ENCODE measurements around the gene SNX11. TPM values are rescaled to one million over a fixed set of nuclear protein-coding genes. Genes with fewer than 3 reads are reported as not detected.

SNX11 gene
- total and polyA plus RNA-seq, 2 donors (not counting 3 experiments of a cell fraction or from before 2014, with no cell fraction given) = 23.4 to 26.2 TPM

DNA sequence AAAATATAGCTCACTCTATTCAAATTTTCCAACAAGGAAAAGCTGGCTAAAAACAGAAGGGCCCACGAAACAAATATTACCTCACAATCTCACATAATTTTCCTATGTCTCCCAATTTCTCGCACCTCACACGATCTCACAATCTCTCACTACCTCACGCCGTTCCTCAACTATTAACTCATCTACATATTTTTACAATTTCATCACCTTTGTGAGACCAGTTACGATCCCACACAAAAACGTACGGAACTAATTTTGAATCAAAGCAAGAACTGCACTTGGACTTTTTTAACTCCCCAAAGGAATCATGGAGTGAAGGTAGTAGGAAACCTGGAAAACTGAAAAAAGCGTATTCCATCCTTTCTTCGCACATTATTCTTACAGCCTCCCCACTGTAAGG is 7.4 kb upstream of the SNX11 start:
- intact Hi-C loops (cut with micrococcal nuclease) = loop anchor here (2.0 to 5.0 kb wide), 3 partner anchors 51 to 142 kb away; partner anchors contain the start of gene NFE2L1

More for the DNA sequence above, 7.4 kb upstream of the SNX11 start:
- TF ChIP-seq POLR2AphosphoS5 (IDR thresholded peaks at IDR 0.05; ENCODE audit: insufficient read depth, low read depth, low read length) (no peak), MYC (IDR thresholded peaks at IDR 0.05; ENCODE audit: low read depth, low read length) (no peak), JUN (IDR thresholded peaks at IDR 0.05; ENCODE audit: borderline replicate concordance, insufficient read depth, insufficient read length, low read depth) (no peak), FOS (IDR thresholded peaks at IDR 0.05; ENCODE audit: borderline replicate concordance, insufficient read depth, low read length) (no peak), EZH2 (IDR thresholded peaks at IDR 0.05; ENCODE audit: borderline replicate concordance, low read depth, low read length, severe bottlenecking) (no peak), POLR2A (IDR thresholded peaks at IDR 0.05; ENCODE audit: low read depth, low read length) (no peak), GATA2 (IDR thresholded peaks at IDR 0.05; ENCODE audit: insufficient read depth, insufficient read length, low read depth, low read length) (no peak)
- TF ChIP-seq, protein P1, sequence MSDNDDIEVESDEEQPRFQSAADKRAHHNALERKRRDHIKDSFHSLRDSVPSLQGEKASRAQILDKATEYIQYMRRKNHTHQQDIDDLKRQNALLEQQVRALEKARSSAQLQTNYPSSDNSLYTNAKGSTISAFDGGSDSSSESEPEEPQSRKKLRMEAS (IDR thresholded peaks at IDR 0.05; ENCODE audit: insufficient read depth, insufficient read length) = no peak
- TF ChIP-seq, protein P2, sequence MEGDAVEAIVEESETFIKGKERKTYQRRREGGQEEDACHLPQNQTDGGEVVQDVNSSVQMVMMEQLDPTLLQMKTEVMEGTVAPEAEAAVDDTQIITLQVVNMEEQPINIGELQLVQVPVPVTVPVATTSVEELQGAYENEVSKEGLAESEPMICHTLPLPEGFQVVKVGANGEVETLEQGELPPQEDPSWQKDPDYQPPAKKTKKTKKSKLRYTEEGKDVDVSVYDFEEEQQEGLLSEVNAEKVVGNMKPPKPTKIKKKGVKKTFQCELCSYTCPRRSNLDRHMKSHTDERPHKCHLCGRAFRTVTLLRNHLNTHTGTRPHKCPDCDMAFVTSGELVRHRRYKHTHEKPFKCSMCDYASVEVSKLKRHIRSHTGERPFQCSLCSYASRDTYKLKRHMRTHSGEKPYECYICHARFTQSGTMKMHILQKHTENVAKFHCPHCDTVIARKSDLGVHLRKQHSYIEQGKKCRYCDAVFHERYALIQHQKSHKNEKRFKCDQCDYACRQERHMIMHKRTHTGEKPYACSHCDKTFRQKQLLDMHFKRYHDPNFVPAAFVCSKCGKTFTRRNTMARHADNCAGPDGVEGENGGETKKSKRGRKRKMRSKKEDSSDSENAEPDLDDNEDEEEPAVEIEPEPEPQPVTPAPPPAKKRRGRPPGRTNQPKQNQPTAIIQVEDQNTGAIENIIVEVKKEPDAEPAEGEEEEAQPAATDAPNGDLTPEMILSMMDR (IDR thresholded peaks at IDR 0.05; ENCODE audit: extremely low read depth in 1 of 2, insufficient read depth in 1 of 2, low read depth in 1 of 2, low read length in 2 of 2) = no peak
- BruUV-seq (replicated peaks) = no TSS peak
- Histone ChIP-seq H3K4me2 (ENCODE audit: insufficient read depth, low read length) (peak overlapping the region; percentile 99), H3K9me3 (replicated peaks; ENCODE audit: control insufficient read depth, insufficient read depth, low read length) (no peaks in the 10 kb centered on the region), H3K79me2 (ENCODE audit: control insufficient read depth, insufficient read depth, low read length) (peaks cover 57% of the 10 kb centered on the region), H3K4me1 (ENCODE audit: control insufficient read depth, extremely low read depth, insufficient read depth, low read length) (peaks cover 8% of the 10 kb centered on the region), H3K27me3 (ENCODE audit: control insufficient read depth in 2 of 2, insufficient read depth in 2 of 2, low read length in 2 of 2) (no peaks in the 10 kb centered on the region), H3K9me1 (replicated peaks; ENCODE audit: control insufficient read depth, extremely low read depth, insufficient read depth, low read length) (no peaks in the 10 kb centered on the region), H3K9ac (replicated peaks; ENCODE audit: extremely low read depth, insufficient read depth, low read length) (peak overlapping the region; percentile 76), H3K36me3 (ENCODE audit: control insufficient read depth in 2 of 2, extremely low read depth in 1 of 2, insufficient read depth in 2 of 2, low read length in 2 of 2) (no peaks in the 10 kb centered on the region), H3K4me3 (replicated peaks in 1 of 3; ENCODE audit: insufficient read depth in 1 of 3, low read depth in 1 of 3, low read length in 3 of 3) (peak overlapping the region; percentile 60 to 91 (median 82)), H3K27ac (ENCODE audit: insufficient read depth, low read depth, low read length) (peak overlapping the region; percentile 58), H4K20me1 (replicated peaks; ENCODE audit: control insufficient read depth, extremely low read depth, insufficient read depth, low read length) (peaks cover 3% of the 10 kb centered on the region), H2AFZ (ENCODE audit: low read depth, low read length) (no peak overlapping the region)
- dilution Hi-C loops (cut with MboI; ENCODE audit: extremely low pct_ligation_motif_present, low sequenced_read_pairs) = no loop called here
- ChIA-PET POLR2A (no interaction called here), CTCF (interaction anchor here (1.1 to 2.2 kb wide), 4 partner anchors 9 to 20 kb away, joined by 3 to 13 read pairs (median 4); no protein-coding TSS in a partner anchor)
- no peak for DNase-seq (ENCODE audit: low read depth, low spot score)
- no peak for FAIRE-seq

Data from endothelial cell of umbilical vein (primary cell).